GM18858 (cell line): ENCODE data around the gene MON1B.
"Not testable (repeated sequence)": the region's sequence is repeated elsewhere in the genome, so short reads cannot be mapped to it uniquely, and the experiment has no call there.

Experiments used
- ATAC-seq: cut with Tn5 transposase; IDR thresholded peaks from one replicate; pipeline ENCODE4 v1.9.1; 2021; ENCODE audit not compliant: unreplicated experiment

Gene MON1B

DNA sequence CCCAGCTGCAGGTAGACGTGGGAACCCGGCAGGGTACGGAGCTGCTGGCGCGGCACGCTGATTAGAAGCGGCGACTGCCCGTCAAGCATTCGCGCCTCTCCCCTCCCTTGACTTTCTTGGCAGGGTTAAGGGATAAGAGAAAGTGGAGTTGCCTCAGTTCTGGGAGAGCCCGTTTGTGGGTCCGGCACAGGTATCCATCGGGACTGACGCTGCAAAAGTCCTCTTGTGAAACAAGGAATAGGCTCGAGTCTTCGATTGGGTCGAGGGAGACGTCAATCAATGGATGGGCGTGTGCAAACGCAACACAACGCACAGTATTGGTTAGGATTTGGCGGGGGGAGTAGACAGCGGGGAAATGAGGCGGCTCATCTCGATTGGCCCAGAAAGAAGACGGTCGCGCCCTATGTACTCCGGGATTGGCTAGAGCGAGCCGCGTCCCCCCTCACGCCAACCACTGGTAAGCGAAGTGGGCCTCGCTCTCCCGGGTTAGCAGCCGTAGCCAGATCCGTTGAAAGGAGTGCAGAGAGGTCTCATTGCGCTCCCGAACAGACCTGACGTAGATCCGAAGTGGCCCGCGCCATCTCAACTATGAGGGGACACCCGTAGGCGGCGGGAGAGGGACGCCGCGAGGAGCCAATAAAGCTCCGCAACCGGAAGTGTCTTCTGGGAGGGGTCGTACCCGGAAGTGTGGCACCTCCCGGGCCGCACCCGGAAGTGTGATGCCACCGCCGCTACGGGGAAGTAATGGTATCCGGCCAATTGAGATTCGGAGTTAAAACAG is at the start of gene MON1B:
Gene MON1B (plus strand): TSS at position 713 of the 781 bp plus-strand sequence. CDS start 296 bp downstream, outside the sequence.
- ATAC-seq: peak; percentile 89

DNA sequence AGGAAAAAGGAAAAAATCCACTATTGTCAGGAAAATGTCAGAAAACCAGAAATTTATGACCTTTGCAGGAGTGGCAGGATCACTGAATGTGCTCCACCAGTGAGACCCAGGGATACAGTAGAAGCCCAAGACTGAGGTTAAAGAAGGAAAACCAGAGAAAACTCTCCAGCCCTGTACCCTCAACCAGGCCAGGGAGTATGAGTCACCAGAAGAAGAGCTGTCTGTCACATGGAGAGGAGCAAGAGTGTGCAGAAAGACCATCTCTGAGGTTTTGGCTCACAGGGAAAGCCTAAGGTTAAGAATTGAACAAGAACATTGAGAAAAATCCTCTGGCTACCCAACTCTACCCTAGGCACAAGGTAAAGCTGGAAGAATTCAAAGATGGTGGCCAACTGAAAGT is 47.6 kb upstream of the MON1B start:
- ATAC-seq: no peak

DNA sequence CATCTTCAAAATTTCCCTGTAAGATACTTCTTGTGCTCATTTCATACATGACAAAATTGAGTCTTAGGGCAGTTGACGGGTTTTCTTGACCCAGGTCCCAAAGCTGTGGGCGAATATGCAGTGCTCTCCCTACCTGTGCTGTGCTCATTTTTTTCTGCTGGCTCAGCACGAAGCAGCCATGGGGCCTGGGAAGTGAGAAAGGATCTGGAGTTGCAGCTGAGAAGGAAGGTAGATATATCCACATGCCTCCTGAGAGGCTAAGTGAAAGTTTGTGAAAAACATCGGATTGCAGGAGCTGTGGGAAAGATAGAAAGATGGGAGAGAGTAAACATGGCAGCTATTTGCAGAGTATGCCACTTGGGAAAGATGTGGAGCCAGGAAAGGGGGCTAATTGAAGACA is 42.9 kb upstream of the MON1B start:
- no peak for ATAC-seq

DNA sequence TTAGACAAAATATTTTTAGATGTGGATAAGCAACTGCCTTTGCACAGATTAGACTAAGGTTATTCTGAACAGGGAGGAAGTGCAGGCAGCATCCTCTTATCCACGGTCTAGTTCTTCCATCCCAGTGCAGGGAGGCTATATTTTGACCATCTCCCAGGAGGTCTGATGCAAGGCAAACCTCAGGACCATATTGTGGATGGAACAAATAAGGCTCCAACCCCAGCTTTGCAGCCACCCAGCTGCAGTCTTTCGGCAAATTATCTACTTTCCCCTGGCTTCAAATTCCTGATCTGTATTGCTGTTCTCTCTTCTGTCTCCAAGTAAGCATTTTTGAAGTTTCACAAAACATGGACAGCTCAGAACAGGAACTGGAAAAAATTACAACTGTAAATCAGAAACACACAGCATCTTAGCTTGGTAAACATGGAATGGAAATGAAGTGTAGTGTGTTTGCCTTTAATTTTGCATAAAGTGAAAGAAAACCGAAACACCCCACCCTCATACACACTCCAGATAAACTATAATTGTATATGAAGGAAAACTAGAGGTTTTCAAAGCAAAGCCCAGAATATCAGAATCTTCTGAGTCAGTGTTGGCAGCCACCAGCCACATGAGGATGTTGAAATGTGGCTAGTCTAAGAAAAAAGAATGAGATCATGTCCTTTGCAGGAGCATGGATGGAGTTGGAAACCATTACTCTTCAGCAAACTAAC is 33.5 kb upstream of the MON1B start:
- no peak for ATAC-seq

DNA sequence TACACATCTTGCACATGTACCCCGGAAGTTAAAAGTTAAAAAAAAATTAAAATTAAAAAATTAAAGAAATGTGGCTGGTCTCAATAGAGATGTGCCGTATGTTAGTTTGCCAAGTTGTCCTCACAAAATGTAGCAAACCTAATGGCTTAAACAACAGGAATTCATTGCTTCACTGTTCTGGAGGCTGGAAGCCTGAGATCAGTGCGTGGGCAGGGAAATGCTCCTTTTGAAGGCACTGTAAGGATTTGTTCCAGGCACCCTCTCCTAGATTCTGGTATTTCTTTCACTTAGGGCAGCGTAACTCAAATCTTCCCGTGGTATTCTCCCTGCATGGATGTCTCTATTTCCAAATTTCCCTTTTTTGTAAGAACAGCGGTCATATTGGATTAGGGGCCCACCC is 32.7 kb upstream of the MON1B start:
- ATAC-seq: no peak

DNA sequence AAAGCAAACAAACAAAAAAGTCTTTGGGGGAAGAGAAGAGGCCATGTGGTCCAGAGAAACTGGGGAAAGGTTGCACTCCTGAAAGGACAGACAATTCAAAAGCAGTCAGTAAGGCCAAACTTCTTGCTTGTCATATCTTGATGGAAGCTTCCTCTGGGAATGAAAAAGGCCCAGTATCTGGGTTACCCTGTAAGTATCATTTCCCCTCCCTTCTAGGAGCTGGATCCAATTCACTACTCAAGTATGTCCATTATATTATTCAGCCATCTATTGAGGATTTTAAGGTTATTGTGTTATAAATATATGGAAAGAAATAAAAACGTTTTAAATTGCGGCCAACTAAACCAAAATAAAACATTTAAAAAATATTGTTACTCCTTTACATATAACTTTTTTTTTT is 26.0 kb upstream of the MON1B start:
- ATAC-seq: no peak

DNA sequence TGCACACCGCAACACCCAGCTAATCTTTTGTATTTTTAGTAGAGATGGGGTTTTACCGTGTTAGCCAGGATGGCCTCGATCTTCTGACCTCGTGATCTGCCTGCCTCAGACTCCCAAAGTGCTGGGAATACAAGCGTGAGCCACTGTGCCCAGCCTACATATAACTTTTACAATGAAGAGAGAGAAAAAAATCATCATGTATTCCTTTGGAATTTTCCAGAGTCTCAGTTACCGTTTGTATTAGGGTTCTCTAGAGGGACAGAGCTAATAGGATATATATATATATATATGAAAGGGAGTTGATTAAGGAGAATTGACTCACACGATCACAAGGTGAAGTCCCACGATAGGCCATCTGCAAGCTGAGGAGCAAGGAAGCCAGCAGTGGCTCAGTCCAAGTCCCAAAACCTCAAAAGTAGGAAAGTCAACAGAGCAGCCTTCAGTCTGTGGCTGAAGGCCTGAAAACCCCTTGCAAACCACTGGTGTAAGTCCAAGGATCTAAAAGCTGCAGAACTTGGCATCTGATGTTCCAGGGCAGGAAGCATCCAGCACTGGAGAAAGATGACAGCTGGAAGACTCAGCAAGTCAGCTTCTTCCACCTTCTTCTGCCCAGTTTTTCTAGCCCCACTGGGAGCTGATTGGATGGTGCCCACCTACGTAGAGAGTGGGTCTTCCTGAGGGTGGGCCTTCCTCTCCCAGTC is 25.3 kb upstream of the MON1B start:
- ATAC-seq: not testable (repeated sequence)

DNA sequence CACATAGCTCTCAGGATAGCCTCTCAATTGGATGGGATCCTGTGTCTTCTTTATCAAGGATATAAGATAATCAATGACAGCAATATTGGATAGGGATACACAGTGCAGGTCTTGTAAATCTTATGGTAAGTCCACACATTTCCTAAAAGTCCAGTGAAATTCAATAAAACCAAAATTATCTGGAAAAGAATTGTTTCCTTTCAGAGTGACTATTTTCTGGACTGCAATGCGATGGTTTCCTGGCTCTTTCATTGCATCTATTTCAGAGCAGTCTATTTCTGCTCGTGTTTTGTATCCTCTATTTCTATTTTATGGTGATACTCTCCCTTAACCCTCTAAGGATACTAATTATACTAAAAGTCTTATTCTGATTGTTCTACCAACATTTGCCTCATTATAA is 24.3 kb upstream of the MON1B start:
- ATAC-seq: no peak

DNA sequence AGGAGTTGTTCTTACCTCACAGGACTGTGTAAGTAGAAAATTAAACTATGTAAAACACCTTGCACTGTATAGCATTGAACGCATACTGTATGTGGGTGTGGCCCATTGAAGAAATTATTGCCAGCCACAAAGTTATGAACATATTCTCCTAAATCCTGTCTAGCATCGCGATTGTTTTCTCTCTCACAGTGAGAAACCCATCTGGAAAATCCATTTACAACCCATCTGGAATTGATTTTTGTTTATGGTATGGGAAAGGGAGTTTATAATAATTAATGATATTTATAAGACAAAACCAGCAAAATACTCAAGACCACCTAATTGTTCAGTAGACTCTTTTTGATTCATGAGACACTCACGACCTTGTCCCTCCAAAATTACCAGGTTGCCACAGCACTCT is 22.1 kb upstream of the MON1B start:
- ATAC-seq: no peak

DNA sequence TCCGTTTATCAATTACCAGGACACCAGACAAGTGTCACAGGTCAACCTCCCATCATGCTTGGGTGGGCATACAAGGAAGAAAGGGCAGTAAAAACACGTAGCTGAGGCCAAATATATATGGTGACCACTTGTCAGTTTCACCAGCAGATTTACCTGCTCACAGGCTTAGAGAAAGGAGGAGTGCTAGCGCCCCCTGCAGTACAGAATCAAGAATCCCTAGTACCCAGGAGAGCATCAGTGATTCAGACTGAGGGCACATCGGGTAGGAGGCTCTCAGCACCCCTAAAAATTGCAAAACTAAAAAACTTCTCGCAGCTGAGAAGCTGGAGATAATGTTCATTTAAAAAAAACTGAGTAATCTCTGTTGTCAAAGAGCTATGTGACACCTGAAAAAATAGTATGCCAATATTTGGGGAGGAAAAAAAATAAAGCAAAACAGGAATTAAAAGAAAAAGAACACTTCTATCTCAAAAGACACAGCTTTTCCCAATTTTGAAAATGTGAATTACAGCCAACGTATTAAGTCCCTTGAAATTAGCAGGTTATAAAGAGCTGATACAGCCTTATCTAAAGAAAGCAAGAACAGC is 21.2 kb upstream of the MON1B start:
- ATAC-seq: no peak

DNA sequence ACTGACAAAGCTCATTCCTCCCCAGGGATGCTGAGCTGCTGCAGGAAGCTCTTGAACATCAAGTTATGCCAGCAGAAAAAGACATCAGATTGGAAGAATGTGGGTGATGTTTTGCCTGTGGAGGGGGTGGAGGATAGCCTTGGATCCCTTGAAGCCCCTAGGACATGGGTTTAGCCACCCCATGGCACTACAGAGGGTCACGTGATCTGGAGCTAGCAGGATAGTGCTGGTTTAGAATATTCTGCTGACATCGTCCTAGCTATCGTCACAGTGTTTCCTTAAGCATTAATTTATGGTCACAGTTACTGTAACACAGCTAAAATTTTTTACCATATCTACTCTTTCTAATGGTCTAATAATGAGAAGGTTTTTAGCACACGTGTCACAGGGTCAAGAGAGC is 20.2 kb upstream of the MON1B start:
- ATAC-seq: no peak

DNA sequence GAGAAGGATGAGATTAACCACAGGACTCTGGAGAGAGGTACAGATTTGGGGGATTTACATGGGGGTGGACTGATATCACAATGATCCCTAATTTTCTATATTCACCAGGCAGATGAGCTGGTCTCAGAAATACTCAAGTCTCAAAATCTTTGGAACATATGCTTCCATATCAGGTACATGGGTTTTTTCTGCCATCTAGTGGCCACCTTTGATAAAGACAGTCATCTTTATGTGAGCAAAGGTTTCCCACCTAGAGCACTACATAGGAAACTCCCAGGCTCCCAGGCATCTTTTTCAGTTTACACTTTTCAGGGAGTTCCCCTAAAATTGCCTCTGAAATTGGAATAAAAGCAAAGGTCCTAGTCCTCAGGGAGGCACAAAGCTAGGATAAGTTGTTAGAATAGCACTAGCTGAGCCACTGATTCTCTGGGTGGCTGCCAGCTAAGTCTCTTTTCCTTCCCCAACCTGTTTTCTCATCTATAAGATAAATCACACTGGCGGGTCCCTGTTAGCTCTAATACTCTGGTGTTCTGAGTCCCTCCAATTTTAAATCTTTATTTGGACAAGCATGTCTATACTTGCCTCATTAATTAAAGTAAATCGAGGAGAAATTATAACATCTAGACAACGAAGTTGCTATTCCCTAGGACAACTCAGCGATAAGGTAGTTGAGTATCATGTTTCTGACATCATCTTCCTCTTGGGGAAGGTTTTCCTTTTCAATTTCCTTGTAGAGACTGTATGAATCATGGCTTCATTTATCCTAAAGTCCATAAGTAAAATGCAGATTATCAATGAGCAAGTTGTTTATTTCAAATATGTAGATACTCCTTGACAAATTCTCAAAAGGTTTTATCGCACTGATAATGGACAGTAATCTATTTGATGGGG is 19.0 kb upstream of the MON1B start:
- no peak for ATAC-seq

DNA sequence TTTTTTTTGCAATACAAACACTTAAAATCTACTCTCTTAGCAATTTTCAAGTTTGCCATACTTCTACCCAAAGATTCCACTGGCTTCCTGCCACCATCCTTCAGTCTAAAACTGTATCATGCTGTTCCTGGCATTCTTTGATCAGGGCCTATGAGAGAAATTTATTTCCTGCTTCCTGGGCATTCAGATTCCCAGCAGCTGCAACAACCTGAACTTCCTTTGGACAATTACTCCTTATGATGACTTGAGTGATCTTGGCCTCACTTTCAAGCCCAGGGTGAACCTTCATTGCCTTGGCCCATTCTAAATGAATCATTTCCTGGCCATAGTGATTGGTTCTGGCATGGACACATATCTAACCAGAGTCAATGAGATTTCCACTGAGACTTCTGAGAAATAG is 18.0 kb upstream of the MON1B start:
- ATAC-seq: no peak

DNA sequence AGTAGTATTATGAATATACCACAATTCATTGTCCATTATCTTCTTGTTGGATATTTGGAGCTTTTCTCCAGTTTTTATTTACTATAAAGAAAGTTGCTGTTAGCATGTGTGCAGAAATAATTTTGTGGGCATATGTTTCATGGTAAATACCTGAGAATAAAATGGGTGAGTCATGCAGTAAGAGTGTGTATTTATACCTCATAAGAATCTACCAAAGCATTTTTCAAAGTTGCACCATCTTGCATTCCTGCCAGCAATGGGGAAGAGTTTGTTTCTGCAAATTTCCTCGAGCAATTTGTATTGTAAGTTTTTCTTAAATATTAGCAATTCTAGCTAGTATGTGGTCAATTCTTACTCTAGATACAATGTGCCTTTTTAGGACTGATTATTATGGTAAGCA is 7.9 kb upstream of the MON1B start:
- no peak for ATAC-seq

DNA sequence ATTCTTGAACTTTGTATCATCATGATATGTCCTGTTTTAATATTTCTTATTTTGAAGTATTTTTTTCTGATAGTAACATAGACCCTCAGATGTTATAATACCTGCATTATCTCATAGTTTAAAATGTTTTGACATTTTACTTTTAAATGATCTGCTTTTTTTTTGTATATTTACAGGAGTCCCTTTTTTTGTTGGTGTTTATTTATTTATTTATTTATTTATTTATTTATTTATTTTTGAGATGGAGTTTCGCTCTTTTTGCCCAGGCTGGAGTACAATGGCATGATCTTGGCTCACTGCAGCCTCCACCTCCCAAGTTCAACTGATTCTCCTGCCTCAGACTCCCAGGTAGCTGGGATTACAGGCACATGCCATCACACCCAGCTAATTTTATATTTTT is 4.7 kb upstream of the MON1B start:
- not testable (repeated sequence) for ATAC-seq

DNA sequence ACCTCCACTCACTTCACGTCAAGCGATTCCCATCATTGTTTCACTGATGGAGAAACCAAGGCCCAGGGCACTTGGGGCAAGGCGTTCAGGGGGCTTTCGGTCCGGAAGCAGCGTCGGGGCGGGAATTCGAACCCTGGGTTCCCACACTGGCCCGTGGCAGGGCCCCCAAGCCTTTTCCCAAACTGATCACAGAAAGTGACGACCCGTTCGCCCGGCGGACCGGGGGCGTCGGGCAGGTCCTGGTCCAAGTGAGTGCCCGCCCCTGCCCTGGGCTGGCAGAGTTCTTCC is 856 bp upstream of the MON1B start:
- ATAC-seq: no peak

DNA sequence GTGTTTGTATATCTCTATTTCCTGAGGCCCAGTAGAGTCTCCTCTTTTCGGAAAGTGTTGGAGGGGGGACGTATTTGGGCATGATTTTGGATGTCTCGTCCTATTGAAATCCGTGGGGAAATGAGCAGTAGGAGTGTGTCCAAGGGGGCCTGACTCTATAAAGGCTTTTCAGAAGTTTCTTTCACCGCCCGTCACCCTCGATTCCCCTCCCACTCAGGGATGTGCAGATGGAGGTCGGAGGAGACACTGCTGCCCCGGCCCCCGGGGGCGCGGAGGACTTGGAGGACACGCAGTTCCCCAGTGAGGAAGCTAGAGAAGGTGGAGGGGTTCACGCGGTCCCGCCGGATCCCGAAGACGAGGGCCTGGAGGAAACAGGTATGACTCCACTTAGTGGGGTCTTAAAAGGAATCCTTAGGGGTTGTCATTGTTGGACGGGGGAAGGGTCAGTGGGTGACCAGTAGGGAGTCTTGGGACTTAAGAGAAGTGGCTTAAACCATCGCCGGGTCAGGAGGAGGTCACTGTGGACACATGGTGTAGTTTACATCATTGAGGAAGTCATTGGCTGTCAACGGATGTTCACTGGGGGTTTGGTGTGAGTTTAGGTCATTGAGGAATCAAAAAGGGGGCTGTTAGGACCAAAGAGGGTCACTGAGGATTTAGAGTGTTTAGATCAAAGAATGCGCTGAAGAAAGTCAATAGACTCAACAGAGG is 424 bp downstream of the MON1B start:
- ATAC-seq: no peak

DNA sequence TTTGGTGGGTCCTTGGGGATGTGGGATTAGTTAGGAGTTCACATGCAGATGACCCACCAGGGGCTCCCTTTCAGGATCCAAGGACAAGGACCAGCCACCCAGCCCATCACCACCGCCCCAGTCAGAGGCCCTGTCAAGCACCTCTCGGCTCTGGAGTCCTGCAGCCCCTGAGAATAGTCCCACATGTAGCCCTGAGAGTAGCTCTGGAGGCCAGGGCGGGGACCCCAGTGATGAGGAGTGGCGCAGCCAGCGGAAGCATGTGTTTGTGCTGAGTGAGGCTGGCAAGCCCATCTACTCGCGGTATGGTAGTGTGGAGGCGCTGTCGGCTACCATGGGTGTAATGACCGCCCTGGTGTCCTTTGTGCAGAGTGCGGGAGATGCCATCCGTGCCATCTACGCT is 2.4 kb downstream of the MON1B start:
- no peak for ATAC-seq

DNA sequence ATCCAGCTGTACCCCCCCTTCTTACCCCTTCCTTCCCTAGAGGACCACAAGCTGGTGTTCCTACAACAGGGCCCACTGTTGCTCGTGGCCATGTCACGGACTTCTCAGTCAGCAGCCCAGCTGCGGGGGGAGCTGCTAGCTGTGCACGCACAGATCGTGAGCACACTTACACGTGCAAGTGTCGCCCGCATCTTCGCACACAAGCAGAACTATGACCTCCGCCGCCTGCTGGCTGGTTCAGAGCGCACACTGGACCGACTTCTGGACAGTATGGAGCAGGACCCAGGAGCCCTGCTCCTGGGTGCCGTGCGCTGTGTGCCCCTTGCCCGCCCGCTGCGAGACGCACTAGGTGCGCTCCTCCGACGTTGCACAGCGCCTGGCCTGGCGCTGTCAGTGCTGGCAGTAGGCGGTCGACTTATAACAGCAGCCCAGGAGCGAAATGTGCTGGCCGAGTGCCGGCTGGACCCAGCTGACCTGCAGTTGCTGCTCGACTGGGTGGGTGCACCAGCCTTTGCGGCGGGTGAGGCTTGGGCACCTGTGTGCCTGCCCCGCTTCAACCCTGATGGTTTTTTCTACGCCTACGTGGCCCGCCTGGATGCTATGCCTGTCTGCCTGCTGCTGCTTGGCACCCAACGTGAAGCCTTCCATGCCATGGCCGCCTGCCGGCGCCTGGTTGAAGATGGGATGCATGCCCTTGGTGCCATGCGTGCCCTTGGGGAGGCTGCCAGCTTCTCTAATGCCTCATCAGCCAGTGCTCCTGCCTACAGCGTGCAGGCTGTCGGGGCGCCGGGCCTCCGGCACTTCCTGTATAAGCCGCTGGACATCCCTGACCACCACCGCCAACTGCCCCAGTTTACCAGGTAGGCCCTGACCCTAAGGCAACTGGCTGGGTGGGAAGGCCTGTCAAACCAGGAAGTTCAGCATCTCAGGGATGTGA is 3.6 kb downstream of the MON1B start:
- ATAC-seq: no peak
